MM.1S (cell line): Measurements from ENCODE around the gene ASCC2.

Experiments
- DNase-seq: peaks from one replicate; pipeline ENCODE4 v3.0.0-alpha.2; 2015
- H2AFZ ChIP-seq: fragments of 300-600 bp; sonication (generic); 2 replicates; pipeline ENCODE4 v1.6.0; 2016; ENCODE audit warnings: antibody characterized with exemption, low read length
- H3F3A ChIP-seq: fragments of 300-600 bp; sonication (generic); 2 replicates; pipeline ENCODE4 v1.6.1; 2016; ENCODE audit warnings: mild to moderate bottlenecking, antibody characterized with exemption, low read length, moderate library complexity, mixed read lengths; ENCODE audit not compliant: insufficient read depth
- H3K27ac ChIP-seq: fragments of 300-600 bp; sonication (generic); 2 replicates; pipeline ENCODE4 v1.5.1; 2016; ENCODE audit warnings: mild to moderate bottlenecking, low read length
- H3K27me3 ChIP-seq: fragments of 300-600 bp; sonication (generic); replicated peaks from 2 replicates; pipeline ENCODE4 v1.6.0; 2016; ENCODE audit warnings: low read length; ENCODE audit not compliant: insufficient read depth
- H3K36me3 ChIP-seq: fragments of 300-600 bp; sonication (generic); replicated peaks from 2 replicates; pipeline ENCODE4 v1.6.1; 2016; ENCODE audit warnings: mild to moderate bottlenecking, low read length, mixed read lengths; ENCODE audit not compliant: insufficient read depth
- H3K4me1 ChIP-seq: fragments of 300-600 bp; sonication (generic); 2 replicates; pipeline ENCODE4 v1.6.1; 2016; ENCODE audit warnings: low read length, mixed read lengths
- H3K4me2 ChIP-seq: fragments of 300-600 bp; sonication (generic); 2 replicates; pipeline ENCODE4 v1.6.0; 2016; ENCODE audit warnings: low read depth, low read length
- H3K4me3 ChIP-seq: fragments of 300-600 bp; sonication (generic); 2 replicates; pipeline ENCODE4 v1.5.1; 2016; ENCODE audit warnings: low read length, mixed read lengths
- H3K79me2 ChIP-seq: fragments of 300-600 bp; sonication (generic); 2 replicates; pipeline ENCODE4 v1.6.1; 2016; ENCODE audit warnings: mixed run types, low read length, mixed read lengths
- H3K9ac ChIP-seq: fragments of 300-600 bp; sonication (generic); 2 replicates; pipeline ENCODE4 v1.6.1; 2016; ENCODE audit warnings: low read length, mixed read lengths
- H3K9me2 ChIP-seq: fragments of 300-600 bp; sonication (generic); replicated peaks from 2 replicates; pipeline ENCODE4 v1.6.1; 2016; ENCODE audit warnings: mild to moderate bottlenecking, low read length, mixed read lengths; ENCODE audit not compliant: insufficient read depth
- H3K9me3 ChIP-seq: fragments of 300-600 bp; sonication (generic); replicated peaks from 2 replicates; pipeline ENCODE4 v1.6.1; 2016; ENCODE audit warnings: mild to moderate bottlenecking, low read length, mixed read lengths; ENCODE audit not compliant: insufficient read depth
- H4K20me1 ChIP-seq: fragments of 300-600 bp; sonication (generic); 2 replicates; pipeline ENCODE4 v1.6.1; 2016; ENCODE audit warnings: mild to moderate bottlenecking, low read length, moderate library complexity, mixed read lengths; ENCODE audit not compliant: insufficient read depth
- EZH2 ChIP-seq: fragments of 300-600 bp; sonication (generic); optimal IDR thresholded peaks from 2 replicates; pipeline ENCODE3; 2017; ENCODE audit warnings: low read depth, mild to moderate bottlenecking, antibody characterized with exemption, low read length, mixed read lengths
- EZH2phosphoT487 ChIP-seq: fragments of 300-600 bp; sonication (generic); IDR thresholded peaks from 2 replicates; pipeline ENCODE4 v1.6.1; 2018; ENCODE audit warnings: antibody characterized with exemption, low read length
- TF ChIP-seq, protein P1 (sequence below): fragments of 300-600 bp; sonication (generic); IDR thresholded peaks from 2 replicates; pipeline ENCODE4 v1.5.1; 2016; ENCODE audit warnings: antibody characterized with exemption, low read length, mixed read lengths

ASCC2 gene

DNA sequence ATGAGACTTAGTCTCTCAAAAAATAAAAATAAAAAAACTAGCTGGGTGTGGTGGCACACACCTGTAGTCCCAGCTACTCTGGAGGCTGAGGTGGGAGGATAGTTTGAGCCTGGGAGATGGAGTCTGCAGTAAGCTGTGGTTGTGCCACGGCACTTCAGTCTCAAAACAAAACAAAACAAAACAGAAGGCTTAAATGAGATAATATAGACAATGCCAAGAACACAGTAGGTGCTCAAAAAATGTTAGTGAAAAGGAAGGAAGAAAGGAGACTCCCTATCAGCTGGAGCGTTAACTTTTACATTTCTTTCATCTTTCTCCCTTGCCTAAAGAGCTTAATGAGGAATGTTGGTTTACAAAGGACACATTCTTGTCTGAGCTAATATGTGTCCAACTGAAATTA is 4.1 kb upstream of the ASCC2 start:
- TF ChIP-seq EZH2phosphoT487 (no peak), EZH2 (no peak)
- TF ChIP-seq, protein P1, sequence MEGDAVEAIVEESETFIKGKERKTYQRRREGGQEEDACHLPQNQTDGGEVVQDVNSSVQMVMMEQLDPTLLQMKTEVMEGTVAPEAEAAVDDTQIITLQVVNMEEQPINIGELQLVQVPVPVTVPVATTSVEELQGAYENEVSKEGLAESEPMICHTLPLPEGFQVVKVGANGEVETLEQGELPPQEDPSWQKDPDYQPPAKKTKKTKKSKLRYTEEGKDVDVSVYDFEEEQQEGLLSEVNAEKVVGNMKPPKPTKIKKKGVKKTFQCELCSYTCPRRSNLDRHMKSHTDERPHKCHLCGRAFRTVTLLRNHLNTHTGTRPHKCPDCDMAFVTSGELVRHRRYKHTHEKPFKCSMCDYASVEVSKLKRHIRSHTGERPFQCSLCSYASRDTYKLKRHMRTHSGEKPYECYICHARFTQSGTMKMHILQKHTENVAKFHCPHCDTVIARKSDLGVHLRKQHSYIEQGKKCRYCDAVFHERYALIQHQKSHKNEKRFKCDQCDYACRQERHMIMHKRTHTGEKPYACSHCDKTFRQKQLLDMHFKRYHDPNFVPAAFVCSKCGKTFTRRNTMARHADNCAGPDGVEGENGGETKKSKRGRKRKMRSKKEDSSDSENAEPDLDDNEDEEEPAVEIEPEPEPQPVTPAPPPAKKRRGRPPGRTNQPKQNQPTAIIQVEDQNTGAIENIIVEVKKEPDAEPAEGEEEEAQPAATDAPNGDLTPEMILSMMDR, result no peak
- DNase-seq, result no peak
- Histone ChIP-seq H4K20me1 (no peaks in the 10 kb centered on the region), H3K4me1 (0 out of 2 replicates have a peak, but pooled peaks cover 4% of the 10 kb centered on the region), H3K27ac (no peak overlapping the region), H3K9me3 (no peaks in the 10 kb centered on the region), H3K4me2 (no peak overlapping the region), H3K4me3 (no peak overlapping the region), H3K9ac (no peak overlapping the region), H3F3A (no peaks in the 10 kb centered on the region), H3K79me2 (peaks cover 9% of the 10 kb centered on the region), H3K36me3 (no peaks in the 10 kb centered on the region), H2AFZ (no peak overlapping the region), H3K27me3 (no peaks in the 10 kb centered on the region), H3K9me2 (no peaks in the 10 kb centered on the region)

DNA sequence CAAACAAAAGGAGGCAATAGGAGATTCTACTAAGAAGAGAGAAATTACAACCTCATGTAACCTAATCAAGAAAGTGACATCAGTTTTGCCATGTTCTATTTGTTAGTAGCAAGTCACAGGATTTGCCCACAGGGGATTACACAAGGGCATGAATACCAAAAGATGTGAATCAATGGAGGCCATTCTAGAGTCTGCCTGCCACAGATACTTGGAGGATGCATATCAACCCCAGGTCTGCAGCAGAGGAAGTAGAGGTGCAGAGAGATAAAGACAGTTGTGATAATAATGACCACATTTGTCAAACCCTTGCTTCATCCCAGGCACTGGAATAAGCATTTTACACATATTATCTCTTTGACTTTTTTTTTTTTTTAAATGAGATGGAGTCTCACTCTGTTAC is 2.4 kb upstream of the ASCC2 start:
- H3K27me3 ChIP-seq, result no peaks in the 10 kb centered on the region
- no peak for DNase-seq
- H3K9ac ChIP-seq, result no peak overlapping the region
- no peaks in the 10 kb centered on the region for H3K36me3 ChIP-seq
- H3K4me3 ChIP-seq, result no peak overlapping the region
- TF ChIP-seq EZH2 (no peak), EZH2phosphoT487 (no peak)
- TF ChIP-seq, protein P1, result no peak
- H3K27ac ChIP-seq, result no peak overlapping the region
- no peaks in the 10 kb centered on the region for H3K9me3 ChIP-seq
- no peaks in the 10 kb centered on the region for H4K20me1 ChIP-seq
- H3K79me2 ChIP-seq, result peaks cover 25% of the 10 kb centered on the region
- H2AFZ ChIP-seq, result no peak overlapping the region
- H3F3A ChIP-seq, result no peaks in the 10 kb centered on the region
- 0 out of 2 replicates have a peak, but pooled peaks cover 7% of the 10 kb centered on the region for H3K4me1 ChIP-seq
- no peaks in the 10 kb centered on the region for H3K9me2 ChIP-seq
- no peak overlapping the region for H3K4me2 ChIP-seq

DNA sequence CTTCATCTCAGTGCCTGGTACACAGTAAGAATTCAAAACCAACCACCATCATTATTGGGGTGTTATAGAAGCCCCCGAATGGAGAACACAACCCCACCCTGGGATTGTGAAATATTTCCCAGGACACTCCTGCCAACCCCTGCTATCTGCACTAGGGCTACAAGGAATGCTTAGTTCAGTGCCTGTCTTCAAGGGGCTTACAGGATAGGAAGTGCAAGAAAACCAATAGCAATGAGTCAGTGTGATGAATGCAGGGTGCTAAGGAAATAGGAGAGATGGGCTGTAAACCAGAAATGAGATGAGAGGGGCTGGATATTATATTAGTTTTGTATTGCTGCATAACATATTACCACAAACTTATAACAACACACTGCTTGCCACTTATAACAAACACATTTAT is 965 bp upstream of the ASCC2 start:
- Histone ChIP-seq H2AFZ (peak overlapping the region; percentile 95), H4K20me1 (no peaks in the 10 kb centered on the region), H3K36me3 (no peaks in the 10 kb centered on the region), H3K4me1 (0 out of 2 replicates have a peak, but pooled peaks cover 7% of the 10 kb centered on the region), H3K4me2 (peak overlapping the region; percentile 90), H3K4me3 (no peak overlapping the region), H3K9me3 (no peaks in the 10 kb centered on the region), H3K27me3 (no peaks in the 10 kb centered on the region), H3K9me2 (no peaks in the 10 kb centered on the region), H3K9ac (no peak overlapping the region), H3F3A (no peaks in the 10 kb centered on the region), H3K27ac (no peak overlapping the region), H3K79me2 (peaks cover 31% of the 10 kb centered on the region)
- DNase-seq, result no peak
- TF ChIP-seq EZH2 (no peak), EZH2phosphoT487 (no peak)
- TF ChIP-seq, protein P1, result no peak
